K562 (cell line): ENCODE data around the gene STUM. TPM values are rescaled to one million over a fixed set of nuclear protein-coding genes. Genes with fewer than 3 reads are reported as not detected.

Experiments
- ATAC-seq: fragments of 200-7000 bp; cut with Tn5 transposase; 3 replicates; pipeline ENCODE4 v1.9.1; 2020; ENCODE audit warnings: moderate library complexity
- BruUV-seq: library from RNA; stranded (reverse); fragments of 400-500 nt; replicated peaks from 2 replicates; lab custom pipeline; 2021; lab: Mats Ljungman, UMichigan
- CTCF ChIA-PET: fragments of 300-600 bp; formaldehyde crosslinking; extraction: SDS; loops from one replicate; lab custom pipeline; 2021; ENCODE audit warnings: low intra/inter-chr PET ratio; lab: Yijun Ruan, JAX
- POLR2A ChIA-PET: fragments of 300-600, 350-650 bp; sonication (Branson Sonifier 250); formaldehyde crosslinking; extraction: SDS; loops from one replicate; lab custom pipeline; 2021; ENCODE audit warnings: antibody characterized with exemption, inconsistent platforms; lab: Yijun Ruan, JAX
- DNase-seq, 4 experiments: peaks; one replicate each; pipeline versions ENCODE4 v3.0.0 to v3.0.0-alpha.2; 2011 to 2018; ENCODE audit warnings: low spot score in 3 of 4, mixed read lengths in 3 of 4; ENCODE audit errors: extremely low read depth in 1 of 4
- FAIRE-seq: peaks from 2 replicates; lab custom pipeline; 2011; peaks lifted over from hg19 to GRCh38; lab: Jason Lieb, UNC
- H2AFZ ChIP-seq: 2 replicates; pipeline ENCODE4 v1.6.0; 2011; ENCODE audit warnings: low read depth, low read length, control low read depth, inconsistent platforms
- H3K27ac ChIP-seq: fragments of 200-600 bp; 3 replicates; pipeline ENCODE4 v1.8.0; 2011; ENCODE audit warnings: low read depth, mild to moderate bottlenecking, control low read depth, inconsistent platforms, low read length, moderate library complexity, mixed read lengths; ENCODE audit errors: extremely low read depth
- H3K27me3 ChIP-seq, 2 experiments: fragments of 300-600 bp in 1 of 2; 2 replicates in 1 of 2; 3 replicates in 1 of 2; pipeline versions ENCODE4 v1.6.0 to v1.8.0; 2011; ENCODE audit warnings: inconsistent platforms in 2 of 2, low read length in 2 of 2, mild to moderate bottlenecking in 1 of 2, mixed read lengths in 1 of 2, moderate library complexity in 1 of 2; ENCODE audit not compliant: control insufficient read depth in 2 of 2, insufficient read depth in 2 of 2
- H3K36me3 ChIP-seq: fragments of 300-600 bp; 3 replicates; pipeline ENCODE4 v1.8.0; 2011; ENCODE audit warnings: mild to moderate bottlenecking, low read length, inconsistent platforms; ENCODE audit not compliant: control insufficient read depth, insufficient read depth
- H3K4me1 ChIP-seq, 2 experiments: fragments of 200-600 bp in 1 of 2; replicated peaks in 1 of 2; 2 replicates in 1 of 2; 3 replicates in 1 of 2; pipeline versions ENCODE4 v1.5.1 to v1.8.0; 2011; ENCODE audit warnings: inconsistent platforms in 2 of 2, low read length in 2 of 2, mild to moderate bottlenecking in 1 of 2, mixed read lengths in 1 of 2, moderate library complexity in 1 of 2; ENCODE audit not compliant: control insufficient read depth in 2 of 2, insufficient read depth in 2 of 2
- H3K4me2 ChIP-seq: 2 replicates; pipeline ENCODE4 v1.6.1; 2011; ENCODE audit warnings: low read length, control low read depth, inconsistent platforms, mixed read lengths; ENCODE audit not compliant: insufficient read depth
- H3K4me3 ChIP-seq: fragments of 200-600 bp; sonication (generic), shearing (Covaris generic); 2 replicates; pipeline ENCODE4 v1.5.1; 2016; ENCODE audit warnings: control low read depth, inconsistent platforms
- H3K79me2 ChIP-seq: fragments of 200-600 bp; 3 replicates; pipeline ENCODE4 v1.8.0; 2011; ENCODE audit warnings: low read length, inconsistent platforms; ENCODE audit not compliant: control insufficient read depth, insufficient read depth
- H3K9ac ChIP-seq, 2 experiments: 2 replicates each; pipeline versions ENCODE4 v1.6.0 to v1.6.1; 2011; ENCODE audit warnings: low read depth in 2 of 2, low read length in 2 of 2, control low read depth in 1 of 2, inconsistent platforms in 1 of 2, mild to moderate bottlenecking in 1 of 2, mixed read lengths in 1 of 2; ENCODE audit not compliant: insufficient read depth in 1 of 2
- H3K9me1 ChIP-seq: one replicate; pipeline ENCODE4 v1.6.0; 2011; ENCODE audit warnings: inconsistent platforms, mild to moderate bottlenecking, low read length, moderate library complexity; ENCODE audit not compliant: control insufficient read depth, insufficient read depth
- H3K9me3 ChIP-seq: replicated peaks from 2 replicates; pipeline ENCODE4 v1.5.1; 2011; ENCODE audit warnings: low read depth, low read length, inconsistent platforms; ENCODE audit not compliant: control insufficient read depth, insufficient read depth
- H4K20me1 ChIP-seq: replicated peaks from 2 replicates; pipeline ENCODE4 v1.6.1; 2011; ENCODE audit warnings: low read length, inconsistent platforms, mixed read lengths; ENCODE audit not compliant: control insufficient read depth, insufficient read depth
- NEUROD1 ChIP-seq: fragments of 150-350 bp; IDR thresholded peaks from 2 replicates; pipeline ENCODE4 v1.6.1; 2014; ENCODE audit warnings: borderline replicate concordance, low read length, low read depth; ENCODE audit not compliant: partially characterized antibody
- ZNF347 ChIP-seq: fragments of 450-650 bp; formaldehyde crosslinking; IDR thresholded peaks from 2 replicates; pipeline ENCODE4 v1.4.0; 2020; ENCODE audit warnings: low read depth, mild to moderate bottlenecking, moderate library complexity
- ZNF583 ChIP-seq: fragments of 250-450 bp; sonication (Bioruptor Pico); IDR thresholded peaks from 2 replicates; pipeline ENCODE4 v1.4.0; 2020
- ZNF780A ChIP-seq: fragments of 250-450 bp; sonication (Bioruptor Pico); IDR thresholded peaks from 2 replicates; pipeline ENCODE4 v1.5.0; 2021; ENCODE audit warnings: mild to moderate bottlenecking
- WGBS: fragments of 100-300 bp; shearing (Covaris generic); methylation state at CpG from one replicate; pipeline ENCODE4 v1.1.6; 2016; ENCODE audit warnings: low coverage, mixed read lengths; ENCODE audit not compliant: insufficient coverage; ENCODE audit errors: missing lambda C conversion rate; 5-methylcytosine and 5-hydroxymethylcytosine counted together
- in situ Hi-C: fragments of 300-500 bp; cut with MboI; formaldehyde crosslinking; loops from 4 replicates; pipeline ENCODE4 v1.15.0; 2018; ENCODE audit warnings: inconsistent platforms, mixed read lengths
- intact Hi-C: fragments of 100-400 bp; cut with micrococcal nuclease; formaldehyde crosslinking; loops from 2 replicates; pipeline ENCODE4 v1.14.2; 2022
- polyA plus RNA-seq, 8 experiments: library from polyadenylated mRNA; depleted of rRNA in 4 of 8; stranded (reverse) in 5 of 8; unstranded in 3 of 8; fragments of >200 nt; fragmentation: Nextera tagmentation in 2 of 8; fragmentation: Illumina TruSeq in 1 of 8; extraction: Ambion mirVana in 2 of 8; extraction: Trizol in 1 of 8; gene quantifications; 2 replicates each; pipeline versions ENCODE4 v1.2.1 to v1.2.3, GENCODE V29; 2011 to 2014; ENCODE audit warnings: inconsistent platforms in 1 of 8, missing spikeins in 1 of 8
- total RNA-seq, 7 experiments: library from RNA; depleted of rRNA in 6 of 7; stranded (reverse); fragments of >200 nt in 6 of 7; fragmentation: Illumina TruSeq in 2 of 7; extraction: Trizol in 2 of 7; gene quantifications; 2 replicates each; pipeline versions ENCODE4 v1.2.1 to v1.2.3, GENCODE V29; 2011 to 2021; ENCODE audit warnings: low replicate concordance in 1 of 7
- TF ChIP-seq, protein P1 (sequence below): fragments of 450-650 bp; IDR thresholded peaks from 2 replicates; pipeline ENCODE4 v1.6.1; 2016; ENCODE audit warnings: mild to moderate bottlenecking, moderate library complexity

STUM gene
- total and polyA plus RNA-seq, 9 of the 15 experiments (the other 6 are each of a cell fraction or from before 2014, with no cell fraction given) = not detected

DNA sequence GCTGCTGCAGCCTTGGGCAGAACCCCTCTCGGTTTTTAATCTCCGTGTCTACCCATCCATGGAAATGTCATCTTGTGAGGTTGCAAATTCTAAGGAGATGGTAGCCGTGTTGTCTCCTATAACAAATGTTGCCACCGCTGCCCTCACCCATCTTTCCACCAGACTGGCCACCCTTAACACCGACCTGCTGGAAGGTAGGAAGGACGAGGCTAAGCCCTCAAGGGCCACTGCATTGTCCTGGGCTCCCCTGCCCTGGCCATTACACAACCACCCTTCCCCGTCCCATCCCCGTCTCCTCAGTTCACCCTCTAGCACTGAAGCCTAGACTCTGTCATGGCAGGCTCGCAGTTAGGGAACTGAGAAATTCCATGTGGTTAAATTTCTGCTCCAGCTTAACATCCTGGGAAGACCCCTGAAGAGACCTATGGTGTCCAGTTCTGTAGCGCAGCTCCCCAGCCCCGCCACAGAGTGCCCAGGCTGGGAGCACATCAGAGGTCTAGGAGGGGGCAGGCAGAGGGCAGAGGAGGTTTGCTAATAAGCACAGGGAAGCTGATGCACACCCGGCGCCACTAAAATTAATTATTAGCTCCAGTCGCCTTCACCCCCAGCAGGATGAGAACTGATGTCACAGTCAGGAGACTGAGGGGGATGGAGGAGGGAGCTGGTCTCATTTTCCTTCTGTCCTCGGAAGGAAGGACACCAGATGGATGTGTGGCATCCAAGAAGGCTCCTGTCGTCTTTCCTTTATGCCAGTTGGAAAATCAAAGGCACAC lies 38.3 kb downstream of the STUM start:
- H3K4me3 ChIP-seq = no peak overlapping the region
- no peaks in the 10 kb centered on the region for H3K9me3 ChIP-seq
- no peaks in the 10 kb centered on the region for H3K79me2 ChIP-seq
- TF ChIP-seq ZNF347 (CRISPR knock-in tag) (no peak), ZNF780A (CRISPR knock-in tag) (no peak), NEUROD1 (no peak), ZNF583 (CRISPR knock-in tag) (no peak)
- TF ChIP-seq, protein P1, sequence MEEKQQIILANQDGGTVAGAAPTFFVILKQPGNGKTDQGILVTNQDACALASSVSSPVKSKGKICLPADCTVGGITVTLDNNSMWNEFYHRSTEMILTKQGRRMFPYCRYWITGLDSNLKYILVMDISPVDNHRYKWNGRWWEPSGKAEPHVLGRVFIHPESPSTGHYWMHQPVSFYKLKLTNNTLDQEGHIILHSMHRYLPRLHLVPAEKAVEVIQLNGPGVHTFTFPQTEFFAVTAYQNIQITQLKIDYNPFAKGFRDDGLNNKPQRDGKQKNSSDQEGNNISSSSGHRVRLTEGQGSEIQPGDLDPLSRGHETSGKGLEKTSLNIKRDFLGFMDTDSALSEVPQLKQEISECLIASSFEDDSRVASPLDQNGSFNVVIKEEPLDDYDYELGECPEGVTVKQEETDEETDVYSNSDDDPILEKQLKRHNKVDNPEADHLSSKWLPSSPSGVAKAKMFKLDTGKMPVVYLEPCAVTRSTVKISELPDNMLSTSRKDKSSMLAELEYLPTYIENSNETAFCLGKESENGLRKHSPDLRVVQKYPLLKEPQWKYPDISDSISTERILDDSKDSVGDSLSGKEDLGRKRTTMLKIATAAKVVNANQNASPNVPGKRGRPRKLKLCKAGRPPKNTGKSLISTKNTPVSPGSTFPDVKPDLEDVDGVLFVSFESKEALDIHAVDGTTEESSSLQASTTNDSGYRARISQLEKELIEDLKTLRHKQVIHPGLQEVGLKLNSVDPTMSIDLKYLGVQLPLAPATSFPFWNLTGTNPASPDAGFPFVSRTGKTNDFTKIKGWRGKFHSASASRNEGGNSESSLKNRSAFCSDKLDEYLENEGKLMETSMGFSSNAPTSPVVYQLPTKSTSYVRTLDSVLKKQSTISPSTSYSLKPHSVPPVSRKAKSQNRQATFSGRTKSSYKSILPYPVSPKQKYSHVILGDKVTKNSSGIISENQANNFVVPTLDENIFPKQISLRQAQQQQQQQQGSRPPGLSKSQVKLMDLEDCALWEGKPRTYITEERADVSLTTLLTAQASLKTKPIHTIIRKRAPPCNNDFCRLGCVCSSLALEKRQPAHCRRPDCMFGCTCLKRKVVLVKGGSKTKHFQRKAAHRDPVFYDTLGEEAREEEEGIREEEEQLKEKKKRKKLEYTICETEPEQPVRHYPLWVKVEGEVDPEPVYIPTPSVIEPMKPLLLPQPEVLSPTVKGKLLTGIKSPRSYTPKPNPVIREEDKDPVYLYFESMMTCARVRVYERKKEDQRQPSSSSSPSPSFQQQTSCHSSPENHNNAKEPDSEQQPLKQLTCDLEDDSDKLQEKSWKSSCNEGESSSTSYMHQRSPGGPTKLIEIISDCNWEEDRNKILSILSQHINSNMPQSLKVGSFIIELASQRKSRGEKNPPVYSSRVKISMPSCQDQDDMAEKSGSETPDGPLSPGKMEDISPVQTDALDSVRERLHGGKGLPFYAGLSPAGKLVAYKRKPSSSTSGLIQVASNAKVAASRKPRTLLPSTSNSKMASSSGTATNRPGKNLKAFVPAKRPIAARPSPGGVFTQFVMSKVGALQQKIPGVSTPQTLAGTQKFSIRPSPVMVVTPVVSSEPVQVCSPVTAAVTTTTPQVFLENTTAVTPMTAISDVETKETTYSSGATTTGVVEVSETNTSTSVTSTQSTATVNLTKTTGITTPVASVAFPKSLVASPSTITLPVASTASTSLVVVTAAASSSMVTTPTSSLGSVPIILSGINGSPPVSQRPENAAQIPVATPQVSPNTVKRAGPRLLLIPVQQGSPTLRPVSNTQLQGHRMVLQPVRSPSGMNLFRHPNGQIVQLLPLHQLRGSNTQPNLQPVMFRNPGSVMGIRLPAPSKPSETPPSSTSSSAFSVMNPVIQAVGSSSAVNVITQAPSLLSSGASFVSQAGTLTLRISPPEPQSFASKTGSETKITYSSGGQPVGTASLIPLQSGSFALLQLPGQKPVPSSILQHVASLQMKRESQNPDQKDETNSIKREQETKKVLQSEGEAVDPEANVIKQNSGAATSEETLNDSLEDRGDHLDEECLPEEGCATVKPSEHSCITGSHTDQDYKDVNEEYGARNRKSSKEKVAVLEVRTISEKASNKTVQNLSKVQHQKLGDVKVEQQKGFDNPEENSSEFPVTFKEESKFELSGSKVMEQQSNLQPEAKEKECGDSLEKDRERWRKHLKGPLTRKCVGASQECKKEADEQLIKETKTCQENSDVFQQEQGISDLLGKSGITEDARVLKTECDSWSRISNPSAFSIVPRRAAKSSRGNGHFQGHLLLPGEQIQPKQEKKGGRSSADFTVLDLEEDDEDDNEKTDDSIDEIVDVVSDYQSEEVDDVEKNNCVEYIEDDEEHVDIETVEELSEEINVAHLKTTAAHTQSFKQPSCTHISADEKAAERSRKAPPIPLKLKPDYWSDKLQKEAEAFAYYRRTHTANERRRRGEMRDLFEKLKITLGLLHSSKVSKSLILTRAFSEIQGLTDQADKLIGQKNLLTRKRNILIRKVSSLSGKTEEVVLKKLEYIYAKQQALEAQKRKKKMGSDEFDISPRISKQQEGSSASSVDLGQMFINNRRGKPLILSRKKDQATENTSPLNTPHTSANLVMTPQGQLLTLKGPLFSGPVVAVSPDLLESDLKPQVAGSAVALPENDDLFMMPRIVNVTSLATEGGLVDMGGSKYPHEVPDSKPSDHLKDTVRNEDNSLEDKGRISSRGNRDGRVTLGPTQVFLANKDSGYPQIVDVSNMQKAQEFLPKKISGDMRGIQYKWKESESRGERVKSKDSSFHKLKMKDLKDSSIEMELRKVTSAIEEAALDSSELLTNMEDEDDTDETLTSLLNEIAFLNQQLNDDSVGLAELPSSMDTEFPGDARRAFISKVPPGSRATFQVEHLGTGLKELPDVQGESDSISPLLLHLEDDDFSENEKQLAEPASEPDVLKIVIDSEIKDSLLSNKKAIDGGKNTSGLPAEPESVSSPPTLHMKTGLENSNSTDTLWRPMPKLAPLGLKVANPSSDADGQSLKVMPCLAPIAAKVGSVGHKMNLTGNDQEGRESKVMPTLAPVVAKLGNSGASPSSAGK = no peak
- no peak overlapping the region for H3K27ac ChIP-seq
- BruUV-seq = no TSS peak
- 0 out of 2 replicates have a peak, but pooled peaks cover 3% of the 10 kb centered on the region for H4K20me1 ChIP-seq
- no peak overlapping the region for H2AFZ ChIP-seq
- ChIA-PET POLR2A (interaction anchor here (0.7 to 1.1 kb wide), 3 partner anchors 16 to 174 kb away, joined by 3 read pairs; no protein-coding TSS in a partner anchor), CTCF (no interaction called here)
- H3K36me3 ChIP-seq = no peaks in the 10 kb centered on the region
- intact Hi-C loops = no loop called here
- 0% methylated on average over 15 of the region's 16 CpGs for WGBS
- ATAC-seq (no peak), DNase-seq (no peak), FAIRE-seq (no peak)
- in situ Hi-C loops = no loop called here
- H3K9ac ChIP-seq = no peak overlapping the region
- H3K9me1 ChIP-seq = no peaks in the 10 kb centered on the region
- H3K27me3 ChIP-seq = peaks cover 53 to 71% of the 10 kb centered on the region in 2 experiments
- H3K4me1 ChIP-seq = no peaks in the 10 kb centered on the region
- no peak overlapping the region for H3K4me2 ChIP-seq
